ENCODE data around the gene SOCS7.

DNA sequence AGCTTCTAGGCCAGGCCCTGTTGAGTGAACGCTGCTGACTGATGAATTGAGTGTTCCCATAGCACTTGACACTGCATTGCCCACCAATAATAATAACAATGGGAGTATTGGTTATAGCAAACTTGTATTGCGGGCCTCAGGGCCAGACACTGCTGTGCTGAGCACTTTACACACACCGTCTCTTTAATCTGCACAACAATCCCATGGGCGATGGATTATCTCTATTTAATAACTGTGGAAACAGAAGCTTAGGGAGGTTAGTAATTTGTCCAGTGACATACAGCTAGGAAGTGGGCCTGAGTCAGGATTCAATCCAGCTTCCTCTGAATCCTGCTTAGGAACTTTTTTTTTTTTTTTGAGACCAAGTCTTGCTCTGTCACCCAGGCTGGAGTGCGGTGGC, 87.8 kb downstream of the SOCS7 start:
- no peak for TF ChIP-seq CTCF (IDR thresholded peaks at IDR 0.05)
- TF ChIP-seq EZH2phosphoT487 (IDR thresholded peaks at IDR 0.05), result no peak

All from neural progenitor cell (in vitro differentiated cells).